Right ventricle myocardium inferior (tissue), 1 donor: ENCODE measurements around the gene CARS2. TPM values are rescaled to one million over a fixed set of nuclear protein-coding genes. Genes with fewer than 3 reads are reported as not detected.
"Not testable (repeated sequence)": the region's sequence is repeated elsewhere in the genome, so short reads cannot be mapped to it uniquely, and the experiment has no call there.

Experiments used
- ATAC-seq: fragments of 200-7000 bp; cut with Tn5 transposase; one replicate; pipeline ENCODE4 v1.9.1; 2020; ENCODE audit warnings: mild to moderate bottlenecking, moderate library complexity
- DNase-seq: peaks from one replicate; pipeline ENCODE4 v3.0.0; 2021; ENCODE audit errors: missing footprints
- intact Hi-C: fragments of 100-400 bp; cut with DNase I; formaldehyde crosslinking; loops from one replicate; pipeline ENCODE4 v1.11.0; 2022
- total RNA-seq: library from RNA; stranded (reverse); fragmentation: NEBNext Ultra II Directional; extraction: Animal tissue kit (Norgen Biotek cat#: 25700); gene quantifications from one replicate; pipeline ENCODE4 v1.2.1, GENCODE V29; 2021
- donor health status: DM: no; HTN: yes; CAD: no; lungs with severe emphysema.

The CARS2 gene
- total RNA-seq, 1 donor from 2014 or later = 52.1 TPM

GRCh38 chr13:110610955-110611595 is 94.8 kb downstream of the CARS2 start:
- no peak for ATAC-seq
- intact Hi-C loops = no loop called here

GRCh38 chr13:110607675-110608224 is 98.2 kb downstream of the CARS2 start:
- intact Hi-C loops = no loop called here
- DNase-seq (no peak), ATAC-seq (no peak)

More at GRCh38 chr13:110610955-110611595, 94.8 kb downstream of the CARS2 start:
- no peak for DNase-seq

GRCh38 chr13:110606281-110606680 is 99.6 kb downstream of the CARS2 start:
- ATAC-seq, intact Hi-C loops, DNase-seq: not testable (repeated sequence)

- intact Hi-C loops = no loop called here
- no peak for ATAC-seq
Observed at GRCh38 chr13:110605132-110605531, 100.8 kb downstream of the CARS2 start.

GRCh38 chr13:110600980-110601379 is 104.9 kb downstream of the CARS2 start:
- intact Hi-C loops = no loop called here
- DNase-seq (no peak), ATAC-seq (no peak)

More at GRCh38 chr13:110605132-110605531, 100.8 kb downstream of the CARS2 start:
- DNase-seq = no peak

- DNase-seq (no peak), ATAC-seq (no peak)
- intact Hi-C loops = no loop called here
Observed at GRCh38 chr13:110600261-110600819, 105.6 kb downstream of the CARS2 start.

GRCh38 chr13:110597041-110597689 is 108.8 kb downstream of the CARS2 start:
- intact Hi-C loops = no loop called here
- no peak for ATAC-seq
- no peak for DNase-seq

GRCh38 chr13:110593430-110594130 is 112.3 kb downstream of the CARS2 start:
- intact Hi-C loops = loop anchor here (1.0 to 5.0 kb wide), 2 partner anchors 226 to 459 kb away; no protein-coding TSS in a partner anchor
- ATAC-seq (peak; percentile 80), DNase-seq (no peak)

GRCh38 chr13:110592665-110593064 is 113.3 kb downstream of the CARS2 start:
- ATAC-seq = no peak
- intact Hi-C loops = loop anchor here (1.0 to 5.0 kb wide), 2 partner anchors 227 to 460 kb away; no protein-coding TSS in a partner anchor
- DNase-seq = no peak

Other genes starting within 250 kb of the CARS2 start
- gene RAB20, start 144.4 kb downstream of the CARS2 start, total RNA-seq = 10.5 TPM
- gene NAXD, start 90.6 kb downstream of the CARS2 start, total RNA-seq = 27.9 TPM
- 7.8 TPM for gene ING1, start 7.6 kb upstream of the CARS2 start, total RNA-seq
- 48.6 TPM for gene ANKRD10, start 209.0 kb upstream of the CARS2 start, total RNA-seq